HG03097 (cell line): Measurements from ENCODE around the gene JMJD7.

Experiments used
- ATAC-seq: cut with Tn5 transposase; IDR thresholded peaks from one replicate; pipeline ENCODE4 v1.9.1; 2021; ENCODE audit not compliant: unreplicated experiment, low FRiP score

Gene JMJD7

DNA sequence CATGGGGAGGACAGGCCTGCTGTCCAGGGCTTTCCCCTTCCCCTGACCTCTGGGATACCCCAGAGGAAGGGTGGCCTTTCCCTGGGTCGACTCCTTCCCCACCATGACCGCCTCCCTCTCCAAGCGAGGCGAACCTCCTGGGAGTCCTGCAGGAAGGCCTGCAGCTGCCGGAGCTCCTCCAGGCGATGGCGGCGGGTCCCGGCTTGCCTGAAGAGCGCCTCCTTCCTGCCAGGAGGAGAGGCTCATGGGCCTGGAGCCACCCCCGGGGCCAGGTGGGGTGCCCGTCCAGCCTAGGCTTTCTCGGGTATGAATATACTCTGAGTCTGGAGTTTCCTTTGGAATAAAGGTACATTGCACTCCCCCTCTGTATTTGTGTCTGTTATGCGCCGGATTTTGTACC is 30.9 kb downstream of the JMJD7 start:
- no peak for ATAC-seq

DNA sequence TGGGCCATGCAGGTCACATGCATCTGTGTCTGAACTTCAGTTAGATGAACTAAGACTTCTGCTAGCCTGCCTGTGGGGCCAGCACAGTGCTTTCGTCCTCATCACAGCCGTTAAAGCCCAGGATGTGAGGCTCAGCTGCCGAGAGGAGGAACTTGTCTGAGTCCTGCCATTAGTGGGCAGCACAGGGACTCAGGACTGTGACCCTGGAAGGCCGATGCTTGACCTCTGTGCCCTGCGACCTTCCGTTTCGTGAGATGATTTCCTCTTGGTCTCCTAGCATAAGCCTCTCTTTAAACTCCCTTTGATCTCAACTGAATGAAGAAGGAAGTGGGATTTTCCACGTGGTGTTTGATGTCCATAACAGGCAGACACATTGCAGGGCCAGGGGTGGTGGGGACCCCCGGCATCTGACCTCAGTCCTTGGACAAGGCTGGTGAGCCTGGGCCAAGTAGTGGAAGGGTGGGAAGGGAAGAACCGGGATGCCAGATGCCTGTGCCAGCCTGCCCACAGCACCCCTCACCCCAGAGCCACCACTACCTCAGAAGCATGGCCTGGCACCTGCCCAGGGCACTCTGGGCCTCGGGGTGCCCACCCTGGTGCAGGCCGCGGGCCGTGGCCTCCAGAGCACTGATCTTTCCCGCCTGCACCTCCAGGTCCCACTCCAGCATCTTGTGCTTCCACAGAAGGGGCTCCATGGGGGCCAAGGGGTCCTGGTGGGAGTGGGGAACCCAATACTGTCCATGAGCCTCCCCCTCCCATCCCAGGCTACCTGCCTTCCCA is 32.3 kb downstream of the JMJD7 start:
- ATAC-seq, result no peak

DNA sequence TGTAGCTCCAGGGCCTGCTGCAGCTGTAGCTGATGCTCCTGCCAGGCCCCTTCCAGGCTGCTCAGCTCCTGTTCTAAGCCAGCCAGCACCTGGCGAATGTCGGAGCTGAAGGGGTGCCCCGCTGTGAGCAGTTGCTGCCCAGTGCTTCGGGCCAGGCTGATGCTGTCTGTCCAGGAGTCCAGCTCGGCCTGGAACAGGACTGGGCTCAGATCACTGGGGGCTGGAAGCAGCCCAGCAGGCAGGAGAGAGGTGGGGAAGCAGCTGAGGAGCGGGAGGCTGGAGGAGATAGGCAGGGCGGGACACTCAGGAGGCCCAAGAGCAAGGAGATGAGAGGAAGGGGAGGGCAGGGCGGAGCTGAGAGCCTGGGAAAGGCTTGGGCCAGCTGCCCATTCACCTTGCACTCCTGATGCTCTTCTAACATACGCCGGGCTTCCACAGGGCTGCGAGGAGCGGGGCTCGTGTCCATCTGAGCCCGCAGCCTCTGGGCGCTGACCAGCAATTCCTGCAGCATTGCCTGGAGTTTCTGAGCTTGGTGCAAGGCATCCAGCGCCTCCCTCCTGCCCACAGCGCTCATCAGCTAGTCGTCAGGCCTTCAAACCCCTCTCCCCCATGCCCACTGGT is 34.0 kb downstream of the JMJD7 start:
- ATAC-seq, result no peak

DNA sequence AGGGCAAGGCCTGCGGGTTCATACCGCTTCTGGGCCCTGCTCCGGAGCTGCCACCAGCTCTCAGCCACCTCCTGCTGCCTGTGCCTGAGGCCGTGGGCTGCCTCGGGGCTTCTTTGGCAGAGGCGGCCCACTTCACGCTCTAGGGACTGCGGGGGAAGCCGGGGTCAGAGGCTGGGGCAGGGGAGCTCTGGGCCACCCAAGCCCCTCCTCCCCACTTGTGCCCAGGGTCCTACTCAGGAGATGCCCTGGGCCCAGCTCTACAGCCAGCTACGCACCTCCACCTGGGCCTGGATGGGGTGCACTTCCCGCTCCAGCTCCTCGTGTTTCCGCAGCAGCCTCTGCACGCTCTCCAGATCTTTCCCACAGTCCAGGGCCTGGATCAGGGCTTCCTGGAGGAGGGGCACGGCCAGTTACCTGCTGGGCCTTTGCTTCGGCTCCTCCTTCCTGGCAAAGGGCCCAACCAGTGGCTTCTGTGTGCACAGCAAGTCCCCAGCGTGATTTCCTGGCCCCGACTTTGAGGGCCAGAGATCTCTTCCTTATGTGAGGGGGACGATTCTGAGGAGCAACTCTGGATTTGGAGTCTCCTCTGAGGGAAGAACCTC is 34.7 kb downstream of the JMJD7 start:
- no peak for ATAC-seq

DNA sequence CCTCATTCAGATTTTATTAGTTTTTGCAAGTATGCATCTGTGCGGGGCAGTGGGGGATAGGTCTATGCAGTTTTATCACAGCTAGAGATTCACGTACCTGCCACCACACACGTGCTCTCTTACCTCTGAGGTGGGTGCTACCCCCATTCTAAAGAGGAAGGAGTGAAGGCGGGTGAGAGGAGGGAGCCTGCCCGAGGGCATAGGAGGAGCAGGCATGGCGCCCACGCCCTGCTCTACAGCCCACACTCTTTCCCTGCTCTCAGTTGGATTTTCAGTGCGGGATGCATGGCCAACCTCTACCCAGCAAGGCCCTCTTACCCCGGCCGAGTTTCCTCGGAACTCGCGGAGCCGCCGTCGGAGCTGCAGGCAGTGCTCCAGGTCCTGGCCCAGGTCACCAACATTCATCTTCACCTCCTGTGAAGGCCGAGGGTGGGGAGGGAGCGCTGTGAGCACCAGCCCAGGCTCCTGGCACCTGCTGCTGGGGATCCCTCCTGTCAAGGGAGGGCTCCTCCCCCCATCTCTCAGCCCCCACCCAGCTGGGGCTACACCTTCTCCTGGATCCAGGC is 37.7 kb downstream of the JMJD7 start:
- no peak for ATAC-seq

GRCh38 chr15:41866263-41866703 is 38.4 kb downstream of the JMJD7 start:
- ATAC-seq, result no peak

DNA sequence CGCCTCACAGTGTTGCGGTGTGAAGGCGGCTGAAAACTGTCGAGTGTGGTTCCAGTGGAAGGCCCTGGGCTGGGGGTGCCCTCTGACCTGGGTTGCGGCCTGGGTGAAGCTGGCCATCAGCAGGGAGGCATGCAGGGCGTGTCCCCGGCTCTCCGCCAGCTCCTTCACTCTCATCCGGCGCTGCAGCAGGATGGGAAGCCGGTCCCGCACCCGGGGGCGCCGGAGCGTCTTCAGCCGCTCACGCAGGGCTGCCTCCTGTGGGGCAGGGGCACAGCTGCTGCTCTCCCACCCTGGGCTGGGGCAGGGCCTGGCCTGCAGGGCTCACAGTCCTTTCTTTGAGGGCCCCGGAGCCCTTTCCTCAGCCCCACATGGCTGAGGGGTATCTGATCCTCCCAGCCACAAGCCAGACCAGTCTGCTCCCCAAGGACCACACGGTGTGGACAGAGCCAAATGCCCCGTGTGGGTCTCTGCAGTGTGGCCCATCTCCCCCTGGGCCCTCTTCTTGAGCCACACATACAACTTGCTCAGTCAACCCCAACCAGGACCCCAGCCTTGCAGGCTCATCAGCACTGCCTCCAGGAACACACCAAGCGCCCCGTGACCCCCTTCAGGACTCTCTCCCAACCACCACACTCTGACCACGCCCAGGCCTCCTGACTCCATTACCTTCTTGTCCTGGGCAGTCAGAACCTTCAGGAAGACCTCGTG is 39.1 kb downstream of the JMJD7 start:
- no peak for ATAC-seq

- no peak for ATAC-seq
Measured at GRCh38 chr15:41868321-41868720, 40.4 kb downstream of the JMJD7 start.

- no peak for ATAC-seq
Measured at GRCh38 chr15:41869770-41870688, 42.1 kb downstream of the JMJD7 start.

DNA sequence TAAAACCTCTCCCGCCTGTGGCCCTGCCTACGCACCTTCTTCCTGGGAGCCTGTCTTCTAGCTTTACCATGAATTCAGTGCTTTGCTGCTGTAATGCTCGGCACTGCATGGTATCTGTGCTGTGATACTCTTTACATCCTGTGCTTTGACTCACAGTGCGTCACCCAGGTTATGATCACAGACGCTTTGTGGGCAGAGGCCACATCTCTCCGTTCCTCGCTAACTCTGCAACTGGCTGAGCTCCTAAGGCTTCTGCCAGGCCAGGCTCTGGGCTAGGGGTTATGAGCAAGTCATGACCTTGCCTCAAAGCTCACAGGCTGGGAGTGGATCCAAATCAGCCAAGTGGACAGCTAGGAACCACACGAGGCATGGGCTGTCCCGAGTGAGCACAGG is 42.8 kb downstream of the JMJD7 start:
- no peak for ATAC-seq

GRCh38 chr15:41871175-41871905 is 43.4 kb downstream of the JMJD7 start:
- no peak for ATAC-seq

- no peak for ATAC-seq
Measured at GRCh38 chr15:41872166-41872747, 44.4 kb downstream of the JMJD7 start.

GRCh38 chr15:41873711-41874110 is 45.8 kb downstream of the JMJD7 start:
- no peak for ATAC-seq

GRCh38 chr15:41874736-41875135 is 46.8 kb downstream of the JMJD7 start:
- no peak for ATAC-seq

GRCh38 chr15:41876007-41876406 is 48.1 kb downstream of the JMJD7 start:
- ATAC-seq, result no peak

DNA sequence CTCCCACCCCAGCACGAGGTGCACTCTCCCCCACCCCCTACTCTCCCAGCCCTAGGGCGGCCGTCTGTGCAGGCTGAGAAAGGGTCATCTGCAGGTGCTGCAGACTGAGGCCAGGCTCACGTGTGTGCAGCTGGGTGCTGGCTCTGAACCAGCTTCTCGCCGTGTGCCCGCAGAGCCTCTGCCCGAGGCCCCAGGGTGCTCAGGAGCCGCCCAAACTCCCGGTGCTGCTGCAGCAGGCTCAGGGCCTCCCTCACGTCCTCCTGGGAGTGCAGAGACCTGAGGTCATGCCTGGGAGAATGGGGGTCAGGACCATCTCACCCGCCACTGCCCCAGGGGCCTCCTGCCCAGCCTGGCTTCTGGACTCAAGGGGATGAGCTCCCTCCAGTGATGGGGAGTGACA is 48.8 kb downstream of the JMJD7 start:
- no peak for ATAC-seq

- ATAC-seq, result no peak
Measured at GRCh38 chr15:41877631-41878354, 49.9 kb downstream of the JMJD7 start.

- ATAC-seq, result no peak
Measured at GRCh38 chr15:41878355-41878699, 50.4 kb downstream of the JMJD7 start.
